IMR-90 (cell line): ENCODE data around the gene KAZN. TPM values are rescaled to one million over a fixed set of nuclear protein-coding genes. Genes with fewer than 3 reads are reported as not detected.

Experiments used
- ATAC-seq: fragments of 200-7000 bp; cut with Tn5 transposase; 2 replicates; pipeline ENCODE4 v1.9.1; 2020; ENCODE audit warnings: low read depth, mild to moderate bottlenecking, moderate library complexity
- BruUV-seq: library from RNA; stranded (reverse); fragments of 400-500 nt; replicated peaks from 2 replicates; lab custom pipeline; 2021; lab: Mats Ljungman, UMichigan
- CTCF ChIA-PET: fragments of 300-600 bp; formaldehyde crosslinking; extraction: SDS; loops from one replicate; lab custom pipeline; 2021; ENCODE audit warnings: antibody characterized with exemption; lab: Yijun Ruan, JAX
- POLR2A ChIA-PET: fragments of 300-600 bp; sonication (Branson Sonifier 250); formaldehyde crosslinking; loops from one replicate; lab custom pipeline; 2022; ENCODE audit warnings: antibody characterized with exemption; ENCODE audit not compliant: unreplicated experiment; lab: Charles Lee
- DNase-seq: peaks from one replicate; pipeline ENCODE4 v3.0.0; 2013
- H2AFZ ChIP-seq: replicated peaks from 2 replicates; pipeline ENCODE3; 2013; ENCODE audit warnings: low read length, mild to moderate bottlenecking; ENCODE audit not compliant: poor library complexity
- H2AK5ac ChIP-seq: 2 replicates; pipeline ENCODE4 v1.6.1; 2013; ENCODE audit warnings: low read depth, low read length, inconsistent platforms
- H2AK9ac ChIP-seq: replicated peaks from 2 replicates; pipeline ENCODE3; 2013; ENCODE audit warnings: mild to moderate bottlenecking, low read depth, low read length, moderate library complexity; ENCODE audit not compliant: poor library complexity
- H2BK120ac ChIP-seq: 2 replicates; pipeline ENCODE4 v1.6.1; 2013; ENCODE audit warnings: low read depth, low read length, inconsistent platforms
- H2BK15ac ChIP-seq: 3 replicates; pipeline ENCODE4 v1.6.1; 2013; ENCODE audit warnings: low read depth, low read length, inconsistent platforms
- H2BK20ac ChIP-seq: 2 replicates; pipeline ENCODE4 v1.6.1; 2013; ENCODE audit warnings: low read depth, mild to moderate bottlenecking, inconsistent platforms, low read length, moderate library complexity
- H2BK5ac ChIP-seq: 2 replicates; pipeline ENCODE4 v1.6.1; 2013; ENCODE audit warnings: mild to moderate bottlenecking, low read depth, low read length, inconsistent platforms; ENCODE audit not compliant: poor library complexity, severe bottlenecking
- H3K14ac ChIP-seq: replicated peaks from 2 replicates; pipeline ENCODE4 v1.6.1; 2013; ENCODE audit warnings: low read depth, low read length, inconsistent platforms
- H3K18ac ChIP-seq: 2 replicates; pipeline ENCODE4 v1.6.1; 2013; ENCODE audit warnings: low read depth, low read length, control low read depth
- H3K23ac ChIP-seq: 2 replicates; pipeline ENCODE4 v1.6.1; 2013; ENCODE audit warnings: low read depth, low read length, inconsistent platforms
- H3K27ac ChIP-seq: 2 replicates; pipeline ENCODE4 v1.5.1; 2013; ENCODE audit warnings: mild to moderate bottlenecking, control low read depth, low read length; ENCODE audit not compliant: insufficient read depth
- H3K27me3 ChIP-seq: 2 replicates; pipeline ENCODE4 v1.6.1; 2013; ENCODE audit warnings: low read length; ENCODE audit not compliant: control insufficient read depth, insufficient read depth
- H3K36me3 ChIP-seq: 2 replicates; pipeline ENCODE4 v1.6.1; 2013; ENCODE audit warnings: low read length, mixed read lengths; ENCODE audit not compliant: control insufficient read depth, insufficient read depth
- H3K4ac ChIP-seq: 2 replicates; pipeline ENCODE4 v1.6.1; 2013; ENCODE audit warnings: low read depth, low read length, inconsistent platforms
- H3K4me1 ChIP-seq: 2 replicates; pipeline ENCODE4 v1.6.1; 2013; ENCODE audit warnings: low read length, mixed read lengths; ENCODE audit not compliant: control insufficient read depth, insufficient read depth
- H3K4me2 ChIP-seq: 2 replicates; pipeline ENCODE4 v1.6.1; 2013; ENCODE audit warnings: low read depth, mild to moderate bottlenecking, control low read depth, low read length, moderate library complexity
- H3K4me3 ChIP-seq: 2 replicates; pipeline ENCODE4 v1.5.1; 2013; ENCODE audit warnings: low read depth, mild to moderate bottlenecking, control low read depth, low read length, moderate library complexity; ENCODE audit not compliant: insufficient read depth
- H3K56ac ChIP-seq: 2 replicates; pipeline ENCODE4 v1.6.1; 2013; ENCODE audit warnings: low read length, inconsistent platforms; ENCODE audit not compliant: insufficient read depth; ENCODE audit errors: extremely low read depth
- H3K79me1 ChIP-seq, 2 experiments: 2 replicates each; pipeline ENCODE4 v1.6.1; 2013; ENCODE audit warnings: low read length in 2 of 2, inconsistent platforms in 1 of 2, low read depth in 1 of 2
- H3K9ac ChIP-seq: 2 replicates; pipeline ENCODE4 v1.6.1; 2013; ENCODE audit warnings: low read depth, low read length, control low read depth
- H3K9me1 ChIP-seq: 2 replicates; pipeline ENCODE4 v1.6.1; 2013; ENCODE audit warnings: low read length, inconsistent platforms; ENCODE audit not compliant: insufficient read depth
- H3K9me3 ChIP-seq: 2 replicates; pipeline ENCODE4 v1.6.1; 2013; ENCODE audit warnings: low read length; ENCODE audit not compliant: control insufficient read depth, insufficient read depth
- H4K20me1 ChIP-seq: 2 replicates; pipeline ENCODE4 v1.6.1; 2013; ENCODE audit warnings: low read length, inconsistent platforms; ENCODE audit not compliant: insufficient read depth
- H4K5ac ChIP-seq: 2 replicates; pipeline ENCODE4 v1.6.1; 2013; ENCODE audit warnings: mild to moderate bottlenecking, low read depth, low read length, control low read depth
- H4K8ac ChIP-seq, 2 experiments: 2 replicates each; pipeline ENCODE4 v1.6.1; 2013; ENCODE audit warnings: low read depth in 2 of 2, low read length in 2 of 2, control low read depth in 1 of 2, inconsistent platforms in 1 of 2
- H4K91ac ChIP-seq: 2 replicates; pipeline ENCODE4 v1.6.1; 2013; ENCODE audit warnings: low read depth, low read length, inconsistent platforms; ENCODE audit not compliant: insufficient read depth
- CEBPB ChIP-seq: IDR thresholded peaks from 2 replicates; pipeline ENCODE4 v1.6.1; 2012; ENCODE audit warnings: low read depth, low read length, improper control_type of control experiment
- CHD1 ChIP-seq: IDR thresholded peaks from 2 replicates; pipeline ENCODE4 v1.6.1; 2012; ENCODE audit warnings: low read depth, low read length, improper control_type of control experiment
- WGBS, 2 experiments: methylation state at CpG; one replicate each; pipeline versions ENCODE4 v1.1.5 to v1.1.7; 2013; ENCODE audit warnings: missing lambda C conversion rate in 2 of 2; ENCODE audit not compliant: insufficient read length in 1 of 2; ENCODE audit errors: extremely low coverage in 2 of 2; 5-methylcytosine and 5-hydroxymethylcytosine counted together
- dilution Hi-C: fragments of 300-500 bp; cut with HindIII; formaldehyde crosslinking; loops from one replicate; pipeline ENCODE4 v1.14.3; 2018; ENCODE audit warnings: low sequenced_read_pairs; ENCODE audit not compliant: unreplicated experiment
- in situ Hi-C: fragments of 300-500 bp; cut with MboI; formaldehyde crosslinking; loops from 3 replicates; pipeline ENCODE4 v1.14.3; 2019; ENCODE audit warnings: low sequenced_read_pairs, inconsistent platforms, mixed read lengths
- intact Hi-C: fragments of 100-400 bp; cut with micrococcal nuclease; formaldehyde crosslinking; loops from 2 replicates; pipeline ENCODE4 v1.10.0; 2022
- polyA plus RNA-seq, 3 experiments: library from polyadenylated mRNA; depleted of rRNA; stranded (reverse); fragments of >200 nt; gene quantifications; 2 replicates each; pipeline ENCODE4 v1.2.3, GENCODE V29; 2012; ENCODE audit warnings: low replicate concordance in 1 of 3
- total RNA-seq: library from RNA; depleted of rRNA; stranded (reverse); fragments of >200 nt; gene quantifications from 2 replicates; pipeline ENCODE4 v1.2.3, GENCODE V29; 2012

Gene KAZN
- total and polyA plus RNA-seq, 2 of the 4 experiments (the other 2 are of a cell fraction), result 5.2 to 10.5 TPM

DNA sequence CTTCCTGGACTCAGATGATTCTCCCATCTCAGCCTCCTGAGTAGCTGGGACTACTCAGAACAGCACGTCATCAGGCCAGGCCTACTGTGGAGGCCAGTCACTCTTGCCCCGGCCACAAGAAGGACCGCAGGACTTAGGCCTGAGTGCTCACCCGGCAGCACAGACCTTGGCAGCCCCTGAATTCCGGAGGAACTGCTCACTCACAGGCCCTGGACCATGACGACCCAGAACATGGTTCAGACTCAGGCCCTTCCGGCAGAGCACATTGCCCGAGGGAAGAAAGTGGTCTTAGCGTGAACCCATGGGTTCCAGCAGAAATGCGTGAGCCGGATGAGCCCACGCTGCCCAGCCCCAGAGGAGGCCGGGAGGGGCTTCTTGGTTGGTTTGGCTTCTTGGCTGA is 377.8 kb downstream of the KAZN start:
- no TSS peak for BruUV-seq
- Histone ChIP-seq H3K18ac (no peak overlapping the region), H3K36me3 (no peaks in the 10 kb centered on the region; the same call in 1 of the 2 replicates), H3K56ac (no peak overlapping the region), H2AK9ac (no peak overlapping the region), H4K20me1 (peaks cover 28% of the 10 kb centered on the region), H2AFZ (no peak overlapping the region), H4K5ac (no peak overlapping the region), H3K27ac (no peak overlapping the region), H2BK20ac (no peak overlapping the region), H3K23ac (no peak overlapping the region), H2BK5ac (no peak overlapping the region), H3K4me1 (peaks cover 21% of the 10 kb centered on the region), H3K79me1 (peaks cover 27 to 76% of the 10 kb centered on the region in 2 experiments), H3K9ac (no peak overlapping the region), H3K14ac (no peak overlapping the region), H3K4ac (no peak overlapping the region), H3K9me3 (peaks cover 4% of the 10 kb centered on the region), H3K27me3 (no peaks in the 10 kb centered on the region), H3K4me2 (no peak overlapping the region), H2BK120ac (no peak overlapping the region), H3K4me3 (no peak overlapping the region), H4K8ac (no peak overlapping the region), H2AK5ac (no peak overlapping the region), H3K9me1 (peaks cover 25% of the 10 kb centered on the region), H4K91ac (no peak overlapping the region), H2BK15ac (no peak overlapping the region)
- POLR2A ChIA-PET, result no interaction called here
- WGBS, 2 experiments, result 94% methylated on average over 9 of the region's 13 CpGs; no CpG with 5 or more reads in 1 of the 2 experiments
- in situ Hi-C loops, result no loop called here
- dilution Hi-C loops, result no loop called here
- ATAC-seq (no peak), DNase-seq (no peak)
- CTCF ChIA-PET, result no interaction called here
- no peak for TF ChIP-seq CEBPB
- no peak for TF ChIP-seq CHD1
- intact Hi-C loops, result no loop called here
